HepG2 (cell line): Measurements from ENCODE around the gene GPR137. TPM values are rescaled to one million over a fixed set of nuclear protein-coding genes. Genes with fewer than 3 reads are reported as not detected.

Experiments used
- ATF5 ChIP-seq: sonication (generic); formaldehyde crosslinking; IDR thresholded peaks from 2 replicates; pipeline ENCODE4 v1.4.0; 2020; ENCODE audit warnings: mild to moderate bottlenecking, low read depth, missing genetic modification reagents
- LCORL ChIP-seq, 2 experiments: fragments of 450-650 bp in 1 of 2; sonication (generic) in 1 of 2; formaldehyde crosslinking in 1 of 2; IDR thresholded peaks; 2 replicates each; pipeline versions ENCODE4 v1.5.0 to v1.6.1; 2017 to 2020; ENCODE audit warnings: antibody characterized with exemption in 1 of 2, missing genetic modification reagents in 1 of 2
- PBX2 ChIP-seq: IDR thresholded peaks from 2 replicates; pipeline ENCODE4 v1.6.1; 2016; ENCODE audit warnings: control low read depth
- ZNF142 ChIP-seq: sonication (generic); formaldehyde crosslinking; IDR thresholded peaks from 2 replicates; pipeline ENCODE4 v1.4.0; 2020; ENCODE audit warnings: missing genetic modification reagents
- ZNF318 ChIP-seq: sonication (generic); formaldehyde crosslinking; IDR thresholded peaks from 2 replicates; pipeline ENCODE4 v1.4.0; 2020; ENCODE audit warnings: mild to moderate bottlenecking, missing genetic modification reagents
- ZNF329 ChIP-seq: sonication (generic); formaldehyde crosslinking; IDR thresholded peaks from 2 replicates; pipeline ENCODE4 v1.9.0; 2021; ENCODE audit warnings: low read depth, mild to moderate bottlenecking, missing genetic modification reagents
- ZNF350 ChIP-seq: sonication (generic); formaldehyde crosslinking; IDR thresholded peaks from 2 replicates; pipeline ENCODE4 v1.4.0; 2020; ENCODE audit warnings: mild to moderate bottlenecking, low read depth, missing genetic modification reagents, borderline replicate concordance
- ZNF503 ChIP-seq: sonication (generic); formaldehyde crosslinking; IDR thresholded peaks from 2 replicates; pipeline ENCODE4 v1.4.0; 2020; ENCODE audit warnings: missing genetic modification reagents
- ZNF792 ChIP-seq: IDR thresholded peaks from 2 replicates; pipeline ENCODE4 v1.6.1; 2016
- polyA plus RNA-seq, 8 experiments: library from polyadenylated mRNA; depleted of rRNA in 3 of 8; stranded (reverse) in 7 of 8; unstranded in 1 of 8; fragments of >200 nt; fragmentation: Illumina TruSeq in 4 of 8; extraction: Trizol in 4 of 8; gene quantifications; 2 replicates each; pipeline versions ENCODE4 v1.2.1 to v1.2.3, GENCODE V29; 2011 to 2016; ENCODE audit warnings: low read depth in 4 of 8, missing spikeins in 1 of 8, mixed read lengths in 1 of 8; ENCODE audit not compliant: insufficient read depth in 1 of 8
- total RNA-seq, 5 experiments: library from RNA; depleted of rRNA; stranded (reverse); fragments of >200 nt; fragmentation: Illumina TruSeq; extraction: Trizol; gene quantifications; 2 replicates each; pipeline ENCODE4 v1.2.3, GENCODE V29; 2016; ENCODE audit warnings: low read depth in 1 of 5

GPR137 gene
- total and polyA plus RNA-seq, 2 of the 13 experiments (the other 11 are each of a cell fraction or from before 2014, with no cell fraction given) = 8.5 to 13.2 TPM

- TF ChIP-seq ZNF318 (CRISPR knock-in tag) (no peak), PBX2 (CRISPR knock-in tag) (no peak), ZNF503 (CRISPR knock-in tag) (no peak), ATF5 (CRISPR knock-in tag) (no peak), LCORL (IDR thresholded peaks at IDR 0.05) (no peak), LCORL (CRISPR knock-in tag; IDR thresholded peaks at IDR 0.05) (no peak; the same call in none of the 2 replicates), ZNF792 (CRISPR knock-in tag) (0 out of 2 replicates have a peak, but pooled peaks have one; percentile 22), ZNF142 (CRISPR knock-in tag) (peak; percentile 21; the same call in 1 of the 2 replicates), ZNF329 (CRISPR knock-in tag) (0 out of 2 replicates have a peak, but pooled peaks have one; percentile 1), ZNF350 (CRISPR knock-in tag) (no peak)
Observed at GRCh38 chr11:64269540-64270220, 16.0 kb upstream of the GPR137 start (continued).
